Kidney epithelial cell (primary cell): ENCODE measurements around the gene ZNF557. TPM values are rescaled to one million over a fixed set of nuclear protein-coding genes. Genes with fewer than 3 reads are reported as not detected.

Source experiments
- DNase-seq: peaks from one replicate; pipeline ENCODE4 v3.0.0-alpha.2; 2010; ENCODE audit warnings: low read depth
- H3K27me3 ChIP-seq: 2 replicates; pipeline ENCODE4 v1.6.0; 2011; ENCODE audit warnings: low read length; ENCODE audit not compliant: control insufficient read depth, insufficient read depth
- H3K36me3 ChIP-seq: 2 replicates; pipeline ENCODE4 v1.5.1; 2011; ENCODE audit warnings: low read length; ENCODE audit not compliant: control insufficient read depth, insufficient read depth
- H3K4me3 ChIP-seq: 2 replicates; pipeline ENCODE4 v1.5.1; 2011; ENCODE audit warnings: low read depth, mild to moderate bottlenecking, control low read depth, low read length
- total RNA-seq: library from RNA; depleted of rRNA; stranded (reverse); fragments of >200 nt; gene quantifications from 2 replicates; pipeline ENCODE4 v1.2.3, GENCODE V29; 2015
- TF ChIP-seq, protein P1 (sequence below): IDR thresholded peaks from 2 replicates; pipeline ENCODE4 v1.5.1; 2011; ENCODE audit warnings: mild to moderate bottlenecking, moderate library complexity, low read length, control low read depth, inconsistent platforms; ENCODE audit not compliant: insufficient read depth, poor library complexity, severe bottlenecking

Gene ZNF557
- total RNA-seq, 1 donor from 2014 or later, result 10.9 TPM

DNA sequence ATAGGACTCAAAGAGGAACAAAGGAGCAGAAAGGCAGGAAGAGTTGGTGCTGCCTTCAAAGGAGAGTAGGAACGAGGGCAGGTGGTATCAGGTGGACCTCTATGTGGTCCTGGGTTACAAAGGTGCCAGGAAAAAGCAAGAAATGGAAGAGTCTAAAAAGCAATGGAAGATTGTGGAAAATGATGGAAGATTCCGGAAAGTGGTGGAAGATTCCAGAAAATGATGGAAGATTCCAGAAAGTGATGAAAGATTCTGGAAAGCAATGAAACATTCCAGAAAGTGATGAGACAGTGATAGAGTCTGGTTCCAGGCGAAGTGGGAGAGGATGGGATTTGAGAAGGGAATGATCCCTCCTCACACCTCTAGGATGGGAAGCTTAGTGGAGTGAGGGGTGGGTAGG is 55.3 kb downstream of the ZNF557 start:
- no peaks in the 10 kb centered on the region for H3K27me3 ChIP-seq
- H3K4me3 ChIP-seq, result no peak overlapping the region
- H3K36me3 ChIP-seq, result peaks cover 2% of the 10 kb centered on the region
- DNase-seq, result no peak
- TF ChIP-seq, protein P1, sequence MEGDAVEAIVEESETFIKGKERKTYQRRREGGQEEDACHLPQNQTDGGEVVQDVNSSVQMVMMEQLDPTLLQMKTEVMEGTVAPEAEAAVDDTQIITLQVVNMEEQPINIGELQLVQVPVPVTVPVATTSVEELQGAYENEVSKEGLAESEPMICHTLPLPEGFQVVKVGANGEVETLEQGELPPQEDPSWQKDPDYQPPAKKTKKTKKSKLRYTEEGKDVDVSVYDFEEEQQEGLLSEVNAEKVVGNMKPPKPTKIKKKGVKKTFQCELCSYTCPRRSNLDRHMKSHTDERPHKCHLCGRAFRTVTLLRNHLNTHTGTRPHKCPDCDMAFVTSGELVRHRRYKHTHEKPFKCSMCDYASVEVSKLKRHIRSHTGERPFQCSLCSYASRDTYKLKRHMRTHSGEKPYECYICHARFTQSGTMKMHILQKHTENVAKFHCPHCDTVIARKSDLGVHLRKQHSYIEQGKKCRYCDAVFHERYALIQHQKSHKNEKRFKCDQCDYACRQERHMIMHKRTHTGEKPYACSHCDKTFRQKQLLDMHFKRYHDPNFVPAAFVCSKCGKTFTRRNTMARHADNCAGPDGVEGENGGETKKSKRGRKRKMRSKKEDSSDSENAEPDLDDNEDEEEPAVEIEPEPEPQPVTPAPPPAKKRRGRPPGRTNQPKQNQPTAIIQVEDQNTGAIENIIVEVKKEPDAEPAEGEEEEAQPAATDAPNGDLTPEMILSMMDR, result no peak

DNA sequence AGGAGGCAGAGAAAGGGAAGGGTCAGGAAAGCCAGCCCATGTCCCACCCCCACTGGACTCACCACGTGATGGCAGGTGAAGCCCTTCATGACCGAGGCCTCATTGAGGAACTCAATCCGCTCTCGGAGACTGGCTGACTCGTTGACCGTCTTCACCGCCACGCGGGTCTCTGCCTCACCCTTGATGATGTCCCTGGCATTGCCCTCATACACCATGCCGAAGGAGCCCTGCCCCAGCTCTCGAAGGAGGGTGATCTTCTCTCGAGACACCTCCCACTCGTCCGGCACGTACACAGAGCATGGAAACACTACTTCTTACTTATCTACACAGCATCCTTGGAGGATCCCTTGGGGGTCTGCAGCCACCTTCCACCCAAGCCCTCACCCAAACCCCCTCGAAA is 55.7 kb downstream of the ZNF557 start:
- Histone ChIP-seq H3K36me3 (peaks cover 2% of the 10 kb centered on the region), H3K4me3 (no peak overlapping the region), H3K27me3 (no peaks in the 10 kb centered on the region)
- DNase-seq, result no peak
- TF ChIP-seq, protein P1, result no peak

DNA sequence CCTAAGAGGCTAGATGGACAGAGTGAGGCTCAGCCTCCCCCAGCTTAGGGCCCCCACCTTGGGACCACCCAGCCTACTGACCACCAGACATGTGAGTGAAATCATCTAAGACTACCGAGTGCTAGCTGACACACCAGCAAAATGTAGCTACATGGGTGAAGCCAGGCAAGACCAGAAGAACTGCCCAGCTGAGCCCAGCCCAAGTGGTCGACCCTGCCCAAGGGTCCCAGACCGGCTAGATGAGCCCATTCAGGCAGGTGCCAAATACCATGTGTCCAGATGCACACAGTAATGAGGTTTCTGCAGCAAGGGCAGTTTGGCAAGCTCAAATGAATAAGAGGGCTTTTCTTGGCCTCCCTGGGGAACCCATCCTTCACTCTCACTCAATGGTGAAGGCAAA is 56.6 kb downstream of the ZNF557 start:
- Histone ChIP-seq H3K4me3 (no peak overlapping the region), H3K36me3 (peaks cover 2% of the 10 kb centered on the region), H3K27me3 (no peaks in the 10 kb centered on the region)
- TF ChIP-seq, protein P1, result no peak
- no peak for DNase-seq

DNA sequence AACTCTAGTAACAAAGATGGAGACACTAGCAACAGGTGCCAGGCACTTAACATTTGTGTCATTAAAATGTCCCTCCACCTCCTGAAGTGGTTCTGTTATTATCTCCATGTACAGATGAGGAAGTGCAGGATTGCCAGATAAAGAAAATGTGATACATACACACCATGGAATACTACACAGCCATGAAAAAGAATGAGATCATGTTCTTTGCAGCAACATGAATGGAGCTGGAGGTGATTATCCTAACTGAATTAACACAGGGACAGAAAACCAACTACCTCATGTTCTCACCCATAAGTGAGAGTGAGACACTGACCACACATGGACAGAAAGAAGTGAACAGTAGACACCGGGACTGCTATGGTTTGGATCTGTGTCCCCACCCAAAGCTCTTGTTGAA is 60.5 kb downstream of the ZNF557 start:
- no peaks in the 10 kb centered on the region for H3K36me3 ChIP-seq
- H3K4me3 ChIP-seq, result no peak overlapping the region
- TF ChIP-seq, protein P1, result no peak
- DNase-seq, result no peak
- H3K27me3 ChIP-seq, result no peaks in the 10 kb centered on the region

DNA sequence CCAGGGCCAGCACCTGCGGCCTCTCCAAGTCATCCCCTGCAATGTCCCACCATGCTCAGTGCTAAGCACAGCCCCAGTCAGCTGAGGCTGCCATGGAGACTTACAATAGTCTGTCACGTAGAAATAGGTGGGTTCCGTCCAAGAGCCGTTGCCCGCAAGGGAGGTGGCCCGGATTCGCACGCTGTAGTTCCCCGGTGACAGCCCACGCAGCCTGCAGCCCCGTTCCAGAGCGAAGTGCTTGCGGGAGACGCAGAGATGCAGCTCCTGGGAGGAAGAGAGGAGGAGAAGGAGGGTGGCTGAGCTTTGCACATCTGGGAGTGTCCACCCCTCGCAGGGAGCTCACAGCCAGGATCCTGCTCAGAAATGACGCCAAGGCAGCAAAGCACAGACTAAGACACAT is 62.6 kb downstream of the ZNF557 start:
- DNase-seq, result no peak
- H3K27me3 ChIP-seq, result no peaks in the 10 kb centered on the region
- no peaks in the 10 kb centered on the region for H3K36me3 ChIP-seq
- no peak overlapping the region for H3K4me3 ChIP-seq
- TF ChIP-seq, protein P1, result no peak

DNA sequence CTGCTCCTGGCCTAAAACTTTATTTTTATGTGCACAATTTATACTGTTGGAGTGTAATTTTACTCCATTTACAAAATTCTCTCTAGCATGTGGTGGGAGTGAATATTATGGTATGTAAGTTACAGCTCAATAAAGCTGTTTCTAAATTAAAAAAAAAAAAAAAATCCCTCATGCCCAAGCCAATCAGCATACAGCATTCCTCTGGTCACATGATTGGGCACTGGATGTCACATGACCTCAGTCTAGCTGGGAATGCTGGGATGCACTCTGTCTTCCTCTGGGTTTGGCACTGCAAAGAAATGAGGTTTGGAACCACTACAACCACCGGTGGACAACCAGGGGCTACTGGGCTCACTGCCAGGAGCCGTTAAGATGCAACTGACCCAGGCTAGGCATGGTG is 67.6 kb downstream of the ZNF557 start:
- TF ChIP-seq, protein P1, result no peak
- DNase-seq, result no peak
- H3K4me3 ChIP-seq, result no peak overlapping the region
- H3K27me3 ChIP-seq, result no peaks in the 10 kb centered on the region
- no peaks in the 10 kb centered on the region for H3K36me3 ChIP-seq
